ENCODE measurements around the gene MAP3K13.

MAP3K13 gene

GRCh38 chr3:185402561-185402960 is 39.6 kb downstream of the MAP3K13 start:
- DNase-seq = no peak
- Histone ChIP-seq H4K20me1 (ENCODE audit: insufficient read depth, low read length) (no peaks in the 10 kb centered on the region), H3K27me3 (ENCODE audit: insufficient read depth, low read length, poor library complexity) (peaks cover 10% of the 10 kb centered on the region), H3K9ac (ENCODE audit: low read depth, low read length) (no peak overlapping the region), H3K36me3 (ENCODE audit: insufficient read depth, low read length) (no peaks in the 10 kb centered on the region), H3K4me3 (ENCODE audit: low read depth in 1 of 2, low read length in 2 of 2) (no peak overlapping the region), H3K4me2 (ENCODE audit: insufficient read depth, low read length) (no peak overlapping the region), H3K79me2 (ENCODE audit: insufficient read depth, low read length) (no peaks in the 10 kb centered on the region), H3K4me1 (ENCODE audit: insufficient read depth, low read length) (no peaks in the 10 kb centered on the region), H3K9me3 (ENCODE audit: insufficient read depth, low read length, severe bottlenecking) (no peaks in the 10 kb centered on the region), H2AFZ (ENCODE audit: low read depth, low read length) (no peak overlapping the region), H3K27ac (ENCODE audit: low read length) (no peak overlapping the region)
- TF ChIP-seq CTCF (IDR thresholded peaks at IDR 0.05; ENCODE audit: borderline replicate concordance, extremely low read depth, low read length, poor library complexity, severe bottlenecking) = no peak
- TF ChIP-seq EZH2 (IDR thresholded peaks at IDR 0.05; ENCODE audit: borderline replicate concordance, low read depth, low read length, severe bottlenecking) = no peak
- ATAC-seq (ENCODE audit: insufficient read depth, low read depth) = no peak

GRCh38 chr3:185403002-185403401 is 40.1 kb downstream of the MAP3K13 start:
- no peak for TF ChIP-seq EZH2 (IDR thresholded peaks at IDR 0.05; ENCODE audit: borderline replicate concordance, low read depth, low read length, severe bottlenecking)
- no peak for TF ChIP-seq CTCF (IDR thresholded peaks at IDR 0.05; ENCODE audit: borderline replicate concordance, extremely low read depth, low read length, poor library complexity, severe bottlenecking)
- Histone ChIP-seq H3K79me2 (ENCODE audit: insufficient read depth, low read length) (no peaks in the 10 kb centered on the region), H3K4me3 (ENCODE audit: low read depth in 1 of 2, low read length in 2 of 2) (no peak overlapping the region), H3K9ac (ENCODE audit: low read depth, low read length) (no peak overlapping the region), H3K4me1 (ENCODE audit: insufficient read depth, low read length) (no peaks in the 10 kb centered on the region), H3K36me3 (ENCODE audit: insufficient read depth, low read length) (no peaks in the 10 kb centered on the region), H3K4me2 (ENCODE audit: insufficient read depth, low read length) (no peak overlapping the region), H3K9me3 (ENCODE audit: insufficient read depth, low read length, severe bottlenecking) (no peaks in the 10 kb centered on the region), H3K27me3 (ENCODE audit: insufficient read depth, low read length, poor library complexity) (peaks cover 10% of the 10 kb centered on the region), H2AFZ (ENCODE audit: low read depth, low read length) (no peak overlapping the region), H3K27ac (ENCODE audit: low read length) (no peak overlapping the region), H4K20me1 (ENCODE audit: insufficient read depth, low read length) (no peaks in the 10 kb centered on the region)
- no peak for DNase-seq
- ATAC-seq (ENCODE audit: insufficient read depth, low read depth) = no peak

- H3K9ac ChIP-seq (ENCODE audit: low read depth, low read length) = no peak overlapping the region
- ATAC-seq (ENCODE audit: insufficient read depth, low read depth) = no peak
- no peaks in the 10 kb centered on the region for H3K36me3 ChIP-seq (ENCODE audit: insufficient read depth, low read length)
- H3K27me3 ChIP-seq (ENCODE audit: insufficient read depth, low read length, poor library complexity) = peaks cover 14% of the 10 kb centered on the region
- no peak overlapping the region for H3K27ac ChIP-seq (ENCODE audit: low read length)
- H3K9me3 ChIP-seq (ENCODE audit: insufficient read depth, low read length, severe bottlenecking) = no peaks in the 10 kb centered on the region
- H2AFZ ChIP-seq (ENCODE audit: low read depth, low read length) = no peak overlapping the region
- H3K4me3 ChIP-seq (ENCODE audit: low read depth in 1 of 2, low read length in 2 of 2) = no peak overlapping the region
- TF ChIP-seq EZH2 (IDR thresholded peaks at IDR 0.05; ENCODE audit: borderline replicate concordance, low read depth, low read length, severe bottlenecking) = no peak
- no peaks in the 10 kb centered on the region for H3K4me1 ChIP-seq (ENCODE audit: insufficient read depth, low read length)
- H3K4me2 ChIP-seq (ENCODE audit: insufficient read depth, low read length) = no peak overlapping the region
- no peaks in the 10 kb centered on the region for H3K79me2 ChIP-seq (ENCODE audit: insufficient read depth, low read length)
- no peak for DNase-seq
- no peaks in the 10 kb centered on the region for H4K20me1 ChIP-seq (ENCODE audit: insufficient read depth, low read length)
Observed at GRCh38 chr3:185405243-185405642, 42.3 kb downstream of the MAP3K13 start.

GRCh38 chr3:185405664-185406063 is 42.7 kb downstream of the MAP3K13 start:
- Histone ChIP-seq H3K27me3 (ENCODE audit: insufficient read depth, low read length, poor library complexity) (peaks cover 14% of the 10 kb centered on the region), H3K4me2 (ENCODE audit: insufficient read depth, low read length) (no peak overlapping the region), H3K36me3 (ENCODE audit: insufficient read depth, low read length) (no peaks in the 10 kb centered on the region), H3K4me1 (ENCODE audit: insufficient read depth, low read length) (no peaks in the 10 kb centered on the region), H3K4me3 (ENCODE audit: low read depth in 1 of 2, low read length in 2 of 2) (no peak overlapping the region), H3K79me2 (ENCODE audit: insufficient read depth, low read length) (no peaks in the 10 kb centered on the region), H3K27ac (ENCODE audit: low read length) (no peak overlapping the region), H3K9ac (ENCODE audit: low read depth, low read length) (no peak overlapping the region), H3K9me3 (ENCODE audit: insufficient read depth, low read length, severe bottlenecking) (no peaks in the 10 kb centered on the region), H2AFZ (ENCODE audit: low read depth, low read length) (no peak overlapping the region), H4K20me1 (ENCODE audit: insufficient read depth, low read length) (no peaks in the 10 kb centered on the region)
- DNase-seq = no peak
- ATAC-seq (ENCODE audit: insufficient read depth, low read depth) = no peak
- TF ChIP-seq EZH2 (IDR thresholded peaks at IDR 0.05; ENCODE audit: borderline replicate concordance, low read depth, low read length, severe bottlenecking) = no peak
- no peak for TF ChIP-seq CTCF (IDR thresholded peaks at IDR 0.05; ENCODE audit: borderline replicate concordance, extremely low read depth, low read length, poor library complexity, severe bottlenecking)

Measured in DND-41 (cell line).